NCI-H146 treated with DMSO at 0.1 percent for 48 hours (cell line): Measurements from ENCODE around the gene DNAJC1.

Experiments used
- DNase-seq: peaks from one replicate; lab custom pipeline; 2025; ENCODE audit not compliant: unreplicated experiment; lab: John Stamatoyannopoulos, UW

Gene DNAJC1

GRCh38 chr10:22010539-22010938 lies 7.0 kb upstream of the DNAJC1 start:
- no peak for DNase-seq

- DNase-seq, result no peak
These were observed 2.9 kb upstream of the DNAJC1 start for GRCh38 chr10:22006379-22006884.

GRCh38 chr10:22005763-22006162 lies 2.2 kb upstream of the DNAJC1 start:
- DNase-seq, result no peak

- DNase-seq, result no peak
These were observed 393 bp upstream of the DNAJC1 start for GRCh38 chr10:22003964-22004281.

DNA sequence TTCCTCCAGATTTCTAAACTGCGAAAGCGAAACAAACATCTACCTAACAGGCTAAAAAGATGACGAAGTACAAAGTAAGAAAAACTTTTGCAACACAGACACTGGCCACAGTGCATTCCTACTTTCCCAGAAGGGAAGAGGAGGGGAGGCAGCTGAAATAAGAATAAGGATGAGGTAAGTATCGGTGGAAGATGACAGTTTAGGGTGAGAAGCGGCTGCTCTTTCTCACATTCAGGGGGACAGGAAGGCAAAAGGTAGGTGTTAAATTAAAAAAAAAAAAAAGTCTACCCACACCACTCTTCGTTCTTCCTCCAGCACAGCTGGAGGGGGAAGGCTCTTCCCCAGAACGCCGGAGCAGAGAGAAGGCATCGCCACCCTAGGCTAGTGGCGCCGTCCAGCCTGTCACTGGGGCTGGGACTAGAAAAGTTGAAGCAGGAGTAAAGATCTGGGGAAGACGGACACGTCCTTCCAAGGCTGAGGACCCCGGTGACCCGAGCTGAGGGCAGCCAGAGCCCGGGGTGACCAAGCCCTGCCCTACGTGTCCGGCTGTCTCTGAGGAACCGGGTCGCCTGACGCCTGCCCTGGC lies 846 bp downstream of the DNAJC1 start:
- peak; percentile 57 for DNase-seq

DNA sequence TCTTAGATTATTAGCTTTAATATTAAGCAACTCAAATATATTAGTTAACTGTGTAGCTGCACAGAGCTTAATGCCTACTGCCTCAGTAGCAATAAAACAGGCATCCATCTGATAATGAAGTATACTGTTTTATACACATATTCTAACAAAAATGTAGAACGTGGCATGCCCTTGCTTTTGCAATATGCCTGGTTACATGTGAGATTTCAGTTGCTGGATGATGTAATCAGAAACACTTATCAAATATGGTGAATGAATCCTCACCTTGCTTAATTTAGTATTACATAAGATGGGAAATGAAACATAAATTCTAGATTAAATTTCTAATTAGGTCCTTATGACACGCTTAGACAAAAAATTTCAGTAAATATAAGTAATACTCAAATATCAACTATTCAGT lies 8.0 kb downstream of the DNAJC1 start:
- DNase-seq, result no peak

DNA sequence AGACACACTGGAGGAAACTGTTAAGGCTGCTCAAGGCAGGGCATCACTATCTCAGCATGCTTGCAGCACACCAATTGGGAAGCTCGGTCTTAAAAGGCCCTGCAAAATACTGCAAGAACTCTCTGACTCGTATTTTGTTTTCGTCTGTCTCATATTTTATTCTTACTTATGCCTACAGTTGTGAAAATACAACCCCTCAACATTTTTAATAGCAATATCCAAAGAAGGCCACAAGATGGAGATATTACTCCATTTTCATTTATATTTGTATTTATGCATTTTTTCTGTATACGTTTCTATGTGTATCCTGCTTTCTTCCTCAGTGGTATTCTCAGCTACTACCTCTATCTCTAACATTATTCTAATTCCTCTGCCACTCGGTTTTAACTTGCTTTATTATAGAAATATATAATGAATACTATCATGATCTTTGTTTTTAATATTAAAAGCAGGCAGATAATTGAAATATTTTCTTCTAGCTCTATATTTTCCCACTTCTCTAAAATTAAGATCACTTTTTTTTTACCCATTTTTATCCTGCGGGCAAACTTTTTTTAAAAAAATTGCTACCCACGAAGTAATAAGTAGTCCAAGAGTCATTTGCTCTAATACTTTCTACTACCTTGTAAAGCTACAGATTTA lies 10.0 kb downstream of the DNAJC1 start:
- peak; percentile 29 for DNase-seq

GRCh38 chr10:21991785-21992184 lies 11.7 kb downstream of the DNAJC1 start:
- DNase-seq, result no peak

DNA sequence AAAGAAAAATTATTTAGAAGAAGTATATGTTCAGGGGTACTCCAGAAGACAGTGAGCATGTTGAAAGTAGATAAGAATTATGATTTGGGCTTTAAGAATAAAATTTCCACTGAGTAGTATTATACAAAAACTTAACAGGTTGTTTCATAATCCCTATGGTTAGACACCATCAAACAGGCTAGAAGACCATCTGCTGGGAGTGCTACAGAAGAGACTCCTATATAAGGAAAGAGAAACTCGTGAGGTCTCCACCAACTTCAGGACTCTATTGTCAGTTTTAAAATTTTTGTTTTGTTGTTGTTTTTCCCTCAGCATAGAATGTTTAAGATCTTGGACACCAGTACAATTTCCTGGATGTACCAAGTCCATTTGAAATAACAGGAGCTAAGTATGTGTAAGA lies 13.1 kb downstream of the DNAJC1 start:
- no peak for DNase-seq

DNA sequence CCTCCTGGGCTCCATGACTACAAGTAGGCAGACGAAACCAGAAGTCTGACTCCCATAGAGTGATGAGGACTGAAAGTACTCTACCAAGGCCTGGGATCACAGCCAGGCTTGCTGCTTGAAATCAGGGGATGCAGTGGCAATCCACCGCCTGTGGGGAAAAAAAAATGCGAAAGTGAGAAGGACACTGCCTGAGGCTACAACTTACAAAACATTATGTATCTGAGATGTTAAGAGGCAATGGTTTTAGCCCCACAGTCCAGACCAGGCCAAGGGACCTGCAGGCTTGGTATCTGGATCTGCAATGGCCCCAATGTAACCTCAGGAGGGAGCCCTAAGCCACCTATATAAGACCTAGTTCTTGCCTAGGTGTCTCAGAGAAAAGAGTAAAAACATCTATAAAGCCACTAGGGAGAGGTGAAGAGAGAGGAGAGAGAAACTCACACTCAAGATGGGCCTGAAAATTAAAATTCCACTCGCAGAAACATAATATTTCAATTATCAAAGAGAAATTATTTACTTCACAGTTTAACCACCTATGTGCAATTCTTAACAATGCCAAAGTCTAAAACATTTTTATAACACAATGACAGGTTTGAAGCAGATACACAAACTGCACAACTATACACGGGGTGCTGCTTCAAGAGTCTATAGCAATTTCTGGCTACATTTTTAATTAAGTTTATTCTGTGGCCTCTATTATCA lies 13.9 kb downstream of the DNAJC1 start:
- DNase-seq, result peak; percentile 51

DNA sequence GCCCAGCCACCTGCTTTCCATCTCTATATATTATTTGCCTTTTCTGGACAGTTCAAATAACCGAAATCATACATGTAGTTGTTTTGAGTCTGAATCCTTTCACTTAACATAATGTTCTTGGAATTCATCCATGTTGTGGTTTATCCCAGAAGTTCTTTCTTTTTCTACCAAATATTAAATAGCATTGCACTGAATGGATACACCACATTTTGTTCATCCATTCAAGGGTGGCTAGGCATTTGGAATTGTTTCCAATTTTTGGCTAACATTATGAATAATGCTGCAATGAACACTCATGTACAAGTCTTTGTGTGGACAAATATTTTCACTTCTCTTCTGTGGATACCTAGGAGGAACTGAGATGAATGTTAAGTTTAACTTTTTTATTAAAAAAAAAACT lies 18.0 kb downstream of the DNAJC1 start:
- no peak for DNase-seq

DNA sequence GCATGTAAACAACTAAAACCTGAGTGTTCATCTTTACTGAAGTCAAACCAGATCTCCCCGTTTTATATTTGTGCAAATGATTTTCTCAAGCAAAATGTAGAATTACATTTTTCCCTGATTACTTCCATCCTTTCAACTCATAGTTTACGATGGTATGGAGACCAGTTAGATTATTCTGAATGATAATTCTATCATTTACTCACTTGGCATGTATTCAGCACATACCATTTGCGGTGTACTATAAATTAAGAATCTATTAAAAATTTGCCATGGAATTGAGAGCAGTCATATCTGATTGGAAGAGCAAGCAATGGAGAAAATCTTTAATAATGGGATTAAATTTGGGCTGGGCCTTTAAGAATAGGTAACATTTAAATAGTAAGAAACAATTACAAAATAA lies 22.4 kb downstream of the DNAJC1 start:
- DNase-seq, result no peak

DNA sequence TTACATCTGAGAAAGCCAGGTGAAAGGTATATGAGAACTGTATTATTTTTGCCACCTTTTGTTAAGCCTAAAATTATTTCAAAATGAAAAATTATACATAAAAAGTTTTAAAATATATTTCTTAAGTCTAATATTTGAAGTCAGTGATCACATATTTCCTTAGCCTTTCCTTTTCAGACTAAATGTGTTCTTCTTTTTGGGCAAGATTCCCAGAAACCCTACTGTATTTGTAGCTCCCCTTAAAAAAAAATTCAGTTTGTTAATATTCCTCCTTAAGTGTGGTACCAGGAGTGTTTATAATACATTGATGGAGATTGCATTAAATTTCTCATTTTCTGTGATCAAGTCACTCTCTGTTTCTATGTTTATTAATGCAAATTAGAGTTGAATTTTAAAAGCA lies 22.8 kb downstream of the DNAJC1 start:
- no peak for DNase-seq

DNA sequence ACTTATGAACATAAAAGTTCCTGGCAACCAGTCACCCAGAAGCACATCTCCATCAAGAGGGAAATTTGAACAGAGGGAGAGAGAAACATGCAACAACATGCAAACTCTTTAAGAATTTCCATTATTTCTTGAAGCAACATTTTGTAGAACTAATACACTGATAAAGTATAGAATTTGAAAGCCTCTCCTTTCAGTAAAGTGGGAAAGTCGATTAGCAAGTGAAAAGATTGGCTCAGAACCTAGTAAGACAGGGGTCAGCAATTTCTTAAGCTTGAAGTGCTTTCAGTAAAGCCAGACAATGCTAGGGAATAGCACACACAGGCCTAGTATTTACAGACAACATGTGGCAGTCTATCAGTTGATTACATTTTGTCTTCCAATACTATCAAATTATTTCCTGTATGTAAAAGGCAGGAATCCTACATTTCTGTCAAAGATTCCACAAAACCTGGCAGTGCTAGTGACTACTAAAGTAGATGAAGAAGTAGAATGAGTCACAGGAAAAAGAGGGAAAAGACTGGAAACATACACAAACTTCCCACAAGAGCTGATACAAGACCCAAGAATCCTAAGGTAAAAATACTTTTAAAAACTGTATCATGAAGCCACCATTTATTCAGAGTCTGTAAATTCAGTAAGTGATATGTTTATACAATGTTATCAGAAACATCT lies 25.2 kb downstream of the DNAJC1 start:
- no peak for DNase-seq

DNA sequence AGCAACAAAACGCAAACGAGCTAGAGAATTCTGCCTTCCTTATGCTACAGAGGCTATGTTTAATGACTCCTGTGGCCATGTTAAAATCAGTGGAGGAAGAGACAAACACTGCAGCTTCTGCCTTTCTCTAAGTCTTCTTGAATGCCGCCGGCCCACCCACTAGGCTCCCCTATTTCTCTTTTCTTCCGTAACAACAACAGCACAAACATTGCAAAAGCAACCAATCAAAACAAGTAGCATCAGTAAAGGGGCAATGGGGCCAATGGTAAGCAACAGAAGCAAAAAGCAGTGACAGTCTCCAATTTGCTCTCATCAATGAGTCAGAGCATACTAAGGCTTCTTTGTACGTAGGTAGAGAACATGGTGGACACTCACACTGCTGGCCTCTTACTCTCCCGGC lies 26.8 kb downstream of the DNAJC1 start:
- DNase-seq, result no peak

DNA sequence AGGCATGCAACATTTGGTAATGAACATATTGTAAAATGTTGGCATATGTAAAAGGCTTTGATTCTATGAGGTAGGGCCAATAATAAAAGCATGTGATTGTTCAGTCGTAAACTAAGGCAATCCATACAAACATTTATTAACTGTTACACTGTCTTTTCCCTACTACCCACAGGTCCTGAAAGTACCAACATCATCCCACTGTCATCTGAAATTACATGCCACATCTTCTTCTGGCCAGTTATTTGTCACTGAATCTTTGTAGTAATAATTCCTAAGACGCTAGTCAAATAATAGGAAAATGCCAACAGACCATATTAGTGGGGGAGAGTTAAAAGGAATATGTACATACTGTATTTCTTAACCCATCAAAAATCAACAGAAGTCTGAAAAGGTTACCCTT lies 27.2 kb downstream of the DNAJC1 start:
- DNase-seq, result no peak

GRCh38 chr10:21975378-21975990 lies 28.0 kb downstream of the DNAJC1 start:
- DNase-seq, result peak; percentile 92

- DNase-seq, result no peak
These were observed 30.9 kb downstream of the DNAJC1 start for GRCh38 chr10:21972584-21972983.

DNA sequence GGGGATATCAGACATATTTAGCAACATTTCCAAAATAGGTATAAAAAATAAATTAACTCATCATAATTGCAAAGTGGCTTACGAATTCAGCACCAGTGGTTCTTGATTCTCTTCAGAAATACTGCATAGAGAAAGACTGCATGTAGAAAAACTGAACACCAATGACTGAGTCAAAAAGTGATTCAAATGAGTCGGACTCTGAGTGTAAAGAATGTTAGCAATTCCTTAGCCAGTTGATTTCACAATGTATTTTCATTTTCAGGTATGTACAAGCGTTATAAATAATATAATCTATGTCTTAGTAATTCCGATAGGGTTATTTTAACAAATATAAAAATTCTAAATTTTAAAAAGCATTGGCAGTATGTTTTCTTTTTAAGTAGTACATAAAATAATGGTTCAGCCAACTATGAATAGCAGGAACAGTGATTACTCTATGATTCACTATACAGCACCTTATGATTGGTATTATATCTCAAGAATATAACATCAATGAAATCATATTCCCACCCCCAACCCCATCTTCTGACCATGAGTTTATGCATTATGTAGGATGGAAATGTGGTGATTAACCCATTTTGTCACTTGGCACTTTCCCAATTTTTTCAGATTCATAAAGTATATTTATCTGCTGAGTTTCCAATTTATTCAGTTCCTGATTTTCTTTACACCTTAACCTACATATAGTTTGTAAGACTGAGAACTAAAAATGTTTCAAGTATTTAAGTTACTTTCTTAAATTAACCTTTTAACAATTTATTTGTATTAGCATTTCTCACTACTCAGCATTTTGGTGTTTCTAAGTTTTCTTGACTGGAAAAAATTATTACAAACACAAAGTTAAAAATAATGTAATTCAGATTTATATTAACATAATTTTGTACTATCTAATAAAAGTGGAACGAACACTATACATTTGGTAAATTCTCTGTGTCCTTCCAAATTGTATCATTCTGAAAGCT lies 33.9 kb downstream of the DNAJC1 start:
- no peak for DNase-seq

DNA sequence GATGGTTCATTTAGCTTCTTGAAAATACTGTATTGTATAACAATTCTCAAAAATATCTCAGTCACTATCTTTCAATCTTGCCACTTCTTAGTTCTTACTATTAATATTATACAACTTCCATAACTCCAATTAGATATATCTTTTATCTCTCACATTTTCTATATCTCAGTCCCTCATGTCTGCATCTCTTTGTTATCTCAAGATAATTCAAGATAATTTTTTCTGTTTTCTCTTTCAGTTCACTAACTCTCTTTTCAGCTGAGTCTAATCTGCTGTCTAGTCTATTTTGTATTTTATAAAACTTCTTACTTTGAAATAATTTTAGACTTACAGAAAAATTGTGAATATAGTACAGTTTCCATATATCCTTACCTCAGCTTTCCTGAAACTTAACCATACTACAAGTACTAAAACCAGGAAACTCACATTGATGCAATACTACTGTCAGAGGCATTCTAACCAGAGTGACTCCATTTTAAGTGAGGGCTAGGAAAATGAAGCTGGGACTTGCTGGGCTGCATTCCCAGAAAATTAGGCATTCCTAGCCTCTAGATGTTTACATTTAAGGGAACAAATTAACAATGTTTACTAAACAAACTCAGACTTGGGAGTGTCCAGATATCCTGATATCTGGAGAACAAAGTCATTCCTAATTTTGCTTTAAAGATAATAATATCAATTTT lies 38.4 kb downstream of the DNAJC1 start:
- no peak for DNase-seq
